NB4 (cell line): ENCODE results near the gene COPS8.

Experiments used
- CTCF ChIP-seq: IDR thresholded peaks from one replicate; pipeline ENCODE4 v1.5.1; 2012; ENCODE audit warnings: low read depth, low read length
- MAX ChIP-seq: IDR thresholded peaks from 2 replicates; pipeline ENCODE4 v1.6.1; 2011; ENCODE audit warnings: low read depth, low read length
- POLR2A ChIP-seq: IDR thresholded peaks from 2 replicates; pipeline ENCODE4 v1.6.1; 2011; ENCODE audit warnings: mild to moderate bottlenecking; ENCODE audit not compliant: insufficient read length; ENCODE audit errors: extremely low read depth

DNA sequence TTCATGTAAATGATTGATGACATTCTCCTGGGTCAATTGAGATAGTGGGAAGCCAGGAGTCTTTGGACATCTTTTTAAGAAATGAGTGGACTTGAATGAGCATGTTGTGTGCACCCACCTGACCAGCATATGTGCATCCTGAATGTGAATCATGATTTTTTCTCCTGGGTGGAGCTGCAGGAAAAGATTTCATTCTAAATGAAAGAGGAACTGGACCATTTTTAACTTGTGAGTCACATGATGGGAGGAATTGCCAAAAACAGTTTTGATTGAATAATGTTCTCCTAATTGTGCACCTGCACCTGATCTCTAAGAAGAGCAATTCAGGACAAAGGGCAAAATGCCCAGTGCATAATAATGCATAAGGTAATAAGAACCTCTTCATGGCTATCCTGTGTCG is 32.3 kb downstream of the COPS8 start:
- TF ChIP-seq CTCF (no peak), MAX (no peak), POLR2A (no peak)
